ENCODE data around the gene ADAMTS17. TPM values are rescaled to one million over a fixed set of nuclear protein-coding genes. Genes with fewer than 3 reads are reported as not detected.

ADAMTS17 gene
- total and polyA plus RNA-seq, 3 donors from 2014 or later = 6.8 to 17.8 (median 12.4) TPM

DNA sequence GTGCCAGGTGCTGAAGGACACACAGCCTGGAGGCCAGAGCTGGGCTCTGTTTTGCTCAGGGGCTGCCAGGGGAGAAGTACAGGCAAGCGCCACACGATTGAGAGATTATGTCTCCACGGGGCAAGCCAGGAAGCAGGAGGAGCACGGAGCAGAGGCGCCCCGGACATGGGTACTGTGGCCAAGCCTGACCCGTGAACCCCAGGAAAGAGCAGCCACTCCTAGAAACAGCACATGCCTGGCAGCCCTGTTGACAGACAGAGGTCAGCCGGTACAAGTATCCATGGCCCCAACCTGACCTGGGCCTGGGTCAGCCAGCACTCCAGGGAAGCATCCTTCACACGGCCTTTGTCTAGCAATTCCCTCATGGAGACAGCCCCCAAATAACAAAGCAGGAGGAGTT, 89.4 kb downstream of the ADAMTS17 start:
- Histone ChIP-seq H3K9me3 (no peaks in the 10 kb centered on the region), H3K4me1 (no peaks in the 10 kb centered on the region), H3K27me3 (no peaks in the 10 kb centered on the region), H3K36me3 (ENCODE audit: low read depth, missing control alignments) (no peaks in the 10 kb centered on the region), H3K4me3 (no peak overlapping the region), H3K27ac (no peak overlapping the region)
- 80 to 85% methylated on average over 7 to 9 of the region's 9 CpGs for WGBS, 2 donors
- TF ChIP-seq POLR2A (IDR thresholded peaks at IDR 0.05) = no peak
- TF ChIP-seq, protein P1, sequence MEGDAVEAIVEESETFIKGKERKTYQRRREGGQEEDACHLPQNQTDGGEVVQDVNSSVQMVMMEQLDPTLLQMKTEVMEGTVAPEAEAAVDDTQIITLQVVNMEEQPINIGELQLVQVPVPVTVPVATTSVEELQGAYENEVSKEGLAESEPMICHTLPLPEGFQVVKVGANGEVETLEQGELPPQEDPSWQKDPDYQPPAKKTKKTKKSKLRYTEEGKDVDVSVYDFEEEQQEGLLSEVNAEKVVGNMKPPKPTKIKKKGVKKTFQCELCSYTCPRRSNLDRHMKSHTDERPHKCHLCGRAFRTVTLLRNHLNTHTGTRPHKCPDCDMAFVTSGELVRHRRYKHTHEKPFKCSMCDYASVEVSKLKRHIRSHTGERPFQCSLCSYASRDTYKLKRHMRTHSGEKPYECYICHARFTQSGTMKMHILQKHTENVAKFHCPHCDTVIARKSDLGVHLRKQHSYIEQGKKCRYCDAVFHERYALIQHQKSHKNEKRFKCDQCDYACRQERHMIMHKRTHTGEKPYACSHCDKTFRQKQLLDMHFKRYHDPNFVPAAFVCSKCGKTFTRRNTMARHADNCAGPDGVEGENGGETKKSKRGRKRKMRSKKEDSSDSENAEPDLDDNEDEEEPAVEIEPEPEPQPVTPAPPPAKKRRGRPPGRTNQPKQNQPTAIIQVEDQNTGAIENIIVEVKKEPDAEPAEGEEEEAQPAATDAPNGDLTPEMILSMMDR (IDR thresholded peaks at IDR 0.05) = no peak
- intact Hi-C loops (cut with DNase I; ENCODE audit: low total_unique reads) = no loop called here
- DNase-seq = no peak

DNA sequence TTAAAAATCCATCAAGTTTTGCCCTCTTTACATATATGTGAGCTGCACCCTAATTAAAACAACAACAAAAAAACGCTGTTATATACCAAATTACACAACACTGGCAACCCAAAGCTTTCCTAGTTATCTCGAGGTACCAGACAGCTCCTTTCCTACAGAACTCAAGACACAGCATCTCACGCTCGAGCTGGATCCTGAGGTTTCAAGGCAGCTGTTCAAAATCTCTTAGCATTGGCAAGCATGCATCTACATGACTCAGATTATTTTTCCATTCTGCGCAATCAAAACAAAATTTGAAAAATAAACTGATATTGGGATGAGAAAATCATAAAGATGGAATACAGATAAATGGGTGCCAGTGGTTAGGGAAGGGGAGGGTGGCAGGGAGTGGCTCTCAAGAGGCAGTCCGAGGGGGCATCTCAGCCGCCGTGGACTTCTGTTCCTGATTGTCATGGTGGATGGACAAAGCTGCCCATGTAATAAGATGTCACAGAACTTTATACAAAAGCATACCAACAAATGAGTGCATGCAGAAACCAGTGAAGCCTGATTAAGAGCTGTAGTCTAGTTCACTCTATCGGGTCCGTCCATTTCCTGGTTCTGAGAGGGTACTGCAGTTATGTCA, 91.5 kb downstream of the ADAMTS17 start:
- TF ChIP-seq POLR2A (IDR thresholded peaks at IDR 0.05) = no peak
- TF ChIP-seq, protein P1 (IDR thresholded peaks at IDR 0.05) = no peak
- Histone ChIP-seq H3K36me3 (ENCODE audit: low read depth, missing control alignments) (no peaks in the 10 kb centered on the region), H3K9me3 (no peaks in the 10 kb centered on the region), H3K4me1 (peaks cover under 1% of the 10 kb centered on the region), H3K4me3 (no peak overlapping the region), H3K27ac (no peak overlapping the region), H3K27me3 (no peaks in the 10 kb centered on the region)
- WGBS, 2 donors = 75 to 78% methylated on average over 10 of the region's 10 CpGs
- intact Hi-C loops (cut with DNase I; ENCODE audit: low total_unique reads) = no loop called here
- DNase-seq = no peak

GRCh38 chr15:100249096-100249815, 92.5 kb downstream of the ADAMTS17 start:
- TF ChIP-seq, protein P1 (IDR thresholded peaks at IDR 0.05) = no peak
- no peak for TF ChIP-seq POLR2A (IDR thresholded peaks at IDR 0.05)
- intact Hi-C loops (cut with DNase I; ENCODE audit: low total_unique reads) = no loop called here
- Histone ChIP-seq H3K4me1 (peaks cover 3% of the 10 kb centered on the region), H3K9me3 (no peaks in the 10 kb centered on the region), H3K36me3 (ENCODE audit: low read depth, missing control alignments) (no peaks in the 10 kb centered on the region), H3K27me3 (no peaks in the 10 kb centered on the region), H3K27ac (no peak overlapping the region), H3K4me3 (no peak overlapping the region)
- DNase-seq = peak; percentile 7
- 93 to 98% methylated on average over 8 to 9 of the region's 9 CpGs for WGBS, 2 donors

DNA sequence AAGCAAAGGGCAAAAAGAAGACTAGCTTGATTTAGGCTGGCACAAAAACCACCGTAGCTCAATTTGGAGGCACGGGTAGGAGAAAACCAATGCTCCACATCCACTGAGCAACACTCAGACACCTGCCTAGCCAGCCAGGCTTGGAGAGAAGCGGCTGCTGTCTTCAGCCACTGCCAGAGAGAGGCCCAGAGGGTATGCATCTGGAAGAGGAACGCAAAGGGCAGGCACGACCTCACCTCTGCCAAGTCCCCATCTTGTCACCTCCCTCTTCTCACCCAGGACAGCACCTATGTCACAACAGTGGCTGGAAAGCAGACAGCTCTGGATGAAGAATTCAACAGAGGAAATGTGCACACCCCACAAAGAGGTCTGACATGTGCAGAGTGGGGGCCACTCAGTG, 93.5 kb downstream of the ADAMTS17 start:
- 91 to 95% methylated on average over 5 of the region's 5 CpGs for WGBS, 2 donors
- intact Hi-C loops (cut with DNase I; ENCODE audit: low total_unique reads) = no loop called here
- no peaks in the 10 kb centered on the region for H3K36me3 ChIP-seq (ENCODE audit: low read depth, missing control alignments)
- peaks cover 3% of the 10 kb centered on the region for H3K4me1 ChIP-seq
- peak; percentile 4 for DNase-seq
- H3K27ac ChIP-seq = no peak overlapping the region
- H3K27me3 ChIP-seq = no peaks in the 10 kb centered on the region
- TF ChIP-seq, protein P1 (IDR thresholded peaks at IDR 0.05) = no peak
- no peak for TF ChIP-seq POLR2A (IDR thresholded peaks at IDR 0.05)
- H3K9me3 ChIP-seq = no peaks in the 10 kb centered on the region
- no peak overlapping the region for H3K4me3 ChIP-seq

Measured in testis (tissue), 3 donors.